ENCODE measurements around the gene FASLG.
"Not testable (repeated sequence)": the region's sequence is repeated elsewhere in the genome, so short reads cannot be mapped to it uniquely, and the experiment has no call there.

FASLG gene

DNA sequence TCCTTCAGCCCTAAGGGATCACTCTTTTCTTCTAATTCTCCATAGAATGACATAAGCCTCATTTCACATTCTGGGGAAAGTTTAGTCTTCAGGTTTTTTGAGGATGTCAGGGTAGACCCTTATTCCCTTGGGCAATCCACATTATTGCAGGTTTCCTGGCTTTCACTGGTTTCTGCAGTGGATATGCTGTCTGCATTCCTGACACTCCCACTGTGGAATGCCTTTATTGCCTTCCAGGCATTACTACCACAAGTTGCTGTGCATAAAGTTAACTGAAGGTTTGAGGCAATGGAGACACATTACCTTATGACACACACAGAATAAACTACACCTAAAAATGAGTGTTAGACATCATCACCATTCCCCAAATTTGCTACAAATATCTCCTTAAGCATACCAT, 12.7 kb downstream of the FASLG start:
- Histone ChIP-seq H3K27ac (ENCODE audit: low read depth, low read length) (no peak overlapping the region), H3K9ac (ENCODE audit: low read length) (no peak overlapping the region), H3K27me3 (ENCODE audit: control insufficient read depth, insufficient read depth, low read length) (no peaks in the 10 kb centered on the region), H3K4me3 (ENCODE audit: low read length) (no peak overlapping the region), H3K4me1 (ENCODE audit: control insufficient read depth, insufficient read depth, low read length) (no peaks in the 10 kb centered on the region), H3K36me3 (ENCODE audit: control insufficient read depth, insufficient read depth, low read length) (no peaks in the 10 kb centered on the region)

DNA sequence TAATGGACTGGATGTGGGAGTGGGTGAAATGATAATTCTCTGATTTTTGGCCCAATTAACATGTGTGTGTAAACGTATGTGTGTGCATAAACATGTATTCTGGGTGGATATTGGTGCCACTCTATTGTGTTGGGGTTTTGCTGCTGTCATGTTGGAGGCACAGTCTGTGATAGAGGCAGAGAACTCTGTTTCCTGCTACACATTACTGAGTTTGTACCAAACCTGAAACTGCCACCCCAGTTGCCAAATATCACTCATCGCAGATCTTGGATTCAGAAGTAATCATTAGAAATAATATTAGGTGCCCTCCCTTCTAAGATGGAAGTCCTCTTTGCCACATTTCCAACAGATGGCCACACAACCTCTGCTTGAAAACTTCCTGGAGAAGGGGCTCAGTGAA, 13.8 kb downstream of the FASLG start:
- H3K27ac ChIP-seq (ENCODE audit: low read depth, low read length) = no peak overlapping the region
- no peak overlapping the region for H3K9ac ChIP-seq (ENCODE audit: low read length)
- no peaks in the 10 kb centered on the region for H3K36me3 ChIP-seq (ENCODE audit: control insufficient read depth, insufficient read depth, low read length)
- H3K27me3 ChIP-seq (ENCODE audit: control insufficient read depth, insufficient read depth, low read length) = no peaks in the 10 kb centered on the region
- no peaks in the 10 kb centered on the region for H3K4me1 ChIP-seq (ENCODE audit: control insufficient read depth, insufficient read depth, low read length)
- H3K4me3 ChIP-seq (ENCODE audit: low read length) = no peak overlapping the region

DNA sequence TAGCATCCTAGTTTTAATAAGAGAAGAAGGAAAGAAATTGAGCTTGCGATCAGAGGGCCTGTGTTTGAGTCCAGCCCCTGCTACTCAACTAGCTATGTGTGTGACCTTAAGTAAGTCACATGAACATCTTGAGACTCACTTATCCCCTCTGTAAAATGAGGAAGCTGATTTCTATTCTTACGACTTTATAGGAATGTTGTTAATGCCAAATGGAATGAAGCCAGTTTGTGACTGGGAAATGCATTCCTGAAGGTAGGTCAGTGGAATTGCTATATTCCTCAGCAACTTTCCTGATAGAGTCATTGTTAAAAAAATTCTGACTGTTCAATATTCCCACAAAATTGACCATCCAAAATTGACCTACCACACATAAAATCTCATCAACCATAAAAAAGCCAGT, 14.9 kb downstream of the FASLG start:
- H3K36me3 ChIP-seq (ENCODE audit: control insufficient read depth, insufficient read depth, low read length) = no peaks in the 10 kb centered on the region
- no peaks in the 10 kb centered on the region for H3K27me3 ChIP-seq (ENCODE audit: control insufficient read depth, insufficient read depth, low read length)
- H3K4me3 ChIP-seq (ENCODE audit: low read length) = no peak overlapping the region
- no peaks in the 10 kb centered on the region for H3K4me1 ChIP-seq (ENCODE audit: control insufficient read depth, insufficient read depth, low read length)
- no peak overlapping the region for H3K27ac ChIP-seq (ENCODE audit: low read depth, low read length)
- no peak overlapping the region for H3K9ac ChIP-seq (ENCODE audit: low read length)

DNA sequence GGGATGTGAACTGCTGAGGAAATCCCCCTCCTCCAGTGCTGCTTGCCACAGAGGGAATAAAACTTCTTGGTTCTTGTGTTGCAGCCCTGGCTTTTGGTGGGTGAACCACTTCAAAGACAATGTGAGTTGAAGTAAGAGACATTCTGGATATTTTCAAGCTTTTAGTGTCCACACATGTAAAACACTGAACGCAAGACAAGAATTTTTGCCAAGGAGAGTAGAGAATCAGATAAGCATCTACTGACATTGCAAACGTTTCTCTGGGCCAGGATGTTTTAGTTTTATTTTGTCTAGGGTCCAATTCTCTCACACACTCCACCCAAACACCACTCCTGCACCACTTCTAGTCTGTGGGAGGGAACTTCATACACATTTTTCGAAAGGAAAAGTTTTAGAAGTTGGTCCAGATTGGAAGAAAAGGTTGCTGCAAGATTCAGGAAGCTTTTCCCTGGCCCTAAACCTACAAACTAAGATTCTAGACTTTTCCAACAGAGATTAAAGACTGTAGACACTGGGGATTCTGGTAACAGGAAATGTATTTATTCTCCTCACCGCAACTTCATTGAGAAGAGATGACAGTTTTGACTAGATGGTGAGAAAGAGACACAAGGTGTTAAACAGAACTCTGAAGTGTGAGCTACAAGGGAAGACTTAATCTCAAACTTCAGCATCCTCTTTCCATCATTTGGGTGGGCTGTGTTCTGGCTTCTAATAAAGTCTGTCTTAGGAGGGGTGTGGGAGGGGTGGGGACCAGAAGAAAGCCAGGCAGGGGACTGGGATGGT, 16.1 kb downstream of the FASLG start:
- H3K27me3 ChIP-seq (ENCODE audit: control insufficient read depth, insufficient read depth, low read length) = no peaks in the 10 kb centered on the region
- no peaks in the 10 kb centered on the region for H3K36me3 ChIP-seq (ENCODE audit: control insufficient read depth, insufficient read depth, low read length)
- no peak overlapping the region for H3K4me3 ChIP-seq (ENCODE audit: low read length)
- no peak overlapping the region for H3K27ac ChIP-seq (ENCODE audit: low read depth, low read length)
- H3K9ac ChIP-seq (ENCODE audit: low read length) = no peak overlapping the region
- H3K4me1 ChIP-seq (ENCODE audit: control insufficient read depth, insufficient read depth, low read length) = no peaks in the 10 kb centered on the region

DNA sequence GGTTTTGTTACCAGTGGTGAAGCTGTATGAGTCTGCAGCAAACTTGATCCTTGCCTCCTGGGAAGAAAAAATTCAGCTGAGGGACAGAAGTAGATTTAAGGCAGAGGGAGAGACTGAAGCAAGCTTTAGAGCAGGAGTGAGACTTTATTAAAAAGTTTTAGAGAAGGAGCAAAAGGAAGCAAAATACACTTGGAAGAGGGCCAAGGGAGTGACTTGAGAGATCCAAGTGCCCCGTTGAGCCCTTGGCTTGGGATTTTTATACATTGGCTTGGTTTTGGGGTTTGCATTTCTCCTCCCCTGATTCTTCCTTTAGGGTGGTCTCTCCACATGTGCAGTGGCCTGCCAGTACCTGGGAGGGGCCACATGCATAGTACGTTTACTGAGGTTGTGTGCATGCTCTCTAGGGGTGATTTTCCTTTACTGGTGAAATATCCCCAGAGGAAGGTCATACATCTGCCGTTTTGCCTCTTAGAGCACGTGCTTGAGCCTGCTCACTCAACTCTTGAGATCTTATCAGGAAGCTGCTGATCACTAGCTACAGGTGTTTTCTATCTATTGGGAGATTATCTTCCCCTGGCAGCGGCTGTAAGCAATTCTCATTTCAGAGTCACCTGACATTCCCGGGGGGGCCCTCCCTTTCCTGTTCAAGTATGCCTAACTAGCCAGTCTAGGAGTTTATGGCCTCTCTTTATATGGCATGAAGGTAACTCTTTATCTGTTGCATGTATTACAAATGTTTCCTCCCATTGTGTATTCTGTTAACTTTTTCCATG, 20.3 kb downstream of the FASLG start:
- Histone ChIP-seq H3K27ac (ENCODE audit: low read depth, low read length) (no peak overlapping the region), H3K36me3 (ENCODE audit: control insufficient read depth, insufficient read depth, low read length) (no peaks in the 10 kb centered on the region), H3K9ac (ENCODE audit: low read length) (no peak overlapping the region), H3K4me1 (ENCODE audit: control insufficient read depth, insufficient read depth, low read length) (no peaks in the 10 kb centered on the region), H3K27me3 (ENCODE audit: control insufficient read depth, insufficient read depth, low read length) (no peaks in the 10 kb centered on the region), H3K4me3 (ENCODE audit: low read length) (no peak overlapping the region)

DNA sequence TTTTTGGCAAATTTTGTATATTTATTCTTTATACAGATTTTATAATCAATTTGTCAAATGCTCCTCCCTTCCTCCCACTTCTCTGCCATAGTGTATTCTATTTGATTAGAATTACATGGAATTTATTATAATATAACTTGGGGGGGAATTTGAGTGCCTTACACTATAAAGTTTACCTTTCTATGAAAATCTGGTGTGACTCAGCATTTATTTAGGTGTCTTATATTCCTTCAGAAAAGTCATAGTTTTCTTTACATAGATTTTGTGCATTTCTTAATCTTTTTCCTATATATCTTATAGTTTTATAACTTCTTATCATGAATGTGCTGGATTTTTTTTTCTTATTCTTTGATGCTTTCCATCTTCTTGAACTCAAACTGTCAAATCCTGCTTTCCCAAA, 21.3 kb downstream of the FASLG start:
- Histone ChIP-seq H3K4me3 (ENCODE audit: low read length) (no peak overlapping the region), H3K27ac (ENCODE audit: low read depth, low read length) (no peak overlapping the region), H3K36me3 (ENCODE audit: control insufficient read depth, insufficient read depth, low read length) (no peaks in the 10 kb centered on the region), H3K9ac (ENCODE audit: low read length) (no peak overlapping the region), H3K4me1 (ENCODE audit: control insufficient read depth, insufficient read depth, low read length) (no peaks in the 10 kb centered on the region), H3K27me3 (ENCODE audit: control insufficient read depth, insufficient read depth, low read length) (no peaks in the 10 kb centered on the region)

DNA sequence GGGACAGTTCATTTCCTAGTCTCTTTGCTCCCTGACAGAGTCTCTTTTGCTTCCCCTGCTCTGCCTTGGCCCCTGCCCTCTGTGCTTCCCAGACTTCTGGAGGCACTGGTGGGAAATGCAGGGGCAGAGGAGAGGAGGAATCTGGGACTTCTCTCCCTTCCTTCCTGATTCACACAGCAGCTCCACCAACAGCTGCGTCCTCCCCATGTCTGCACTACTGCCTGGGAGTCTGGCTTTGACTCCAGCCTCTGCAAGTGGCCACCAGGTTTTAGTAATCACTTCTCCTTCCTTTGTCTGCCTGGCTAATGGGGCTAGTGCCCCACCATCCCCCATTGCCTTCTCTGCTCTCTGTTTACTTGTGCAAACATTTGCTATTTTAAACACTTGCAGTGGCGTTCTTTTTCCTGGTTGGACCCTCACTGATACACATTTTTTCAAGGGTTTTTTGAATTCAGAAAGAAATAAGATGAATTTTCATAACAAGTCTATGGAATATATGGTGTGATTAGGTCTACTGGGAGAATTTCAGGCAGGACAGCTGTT, 21.9 kb downstream of the FASLG start:
- Histone ChIP-seq H3K9ac (ENCODE audit: low read length) (no peak overlapping the region), H3K27ac (ENCODE audit: low read depth, low read length) (no peak overlapping the region), H3K4me1 (ENCODE audit: control insufficient read depth, insufficient read depth, low read length) (no peaks in the 10 kb centered on the region), H3K27me3 (ENCODE audit: control insufficient read depth, insufficient read depth, low read length) (no peaks in the 10 kb centered on the region), H3K36me3 (ENCODE audit: control insufficient read depth, insufficient read depth, low read length) (no peaks in the 10 kb centered on the region), H3K4me3 (ENCODE audit: low read length) (no peak overlapping the region)

DNA sequence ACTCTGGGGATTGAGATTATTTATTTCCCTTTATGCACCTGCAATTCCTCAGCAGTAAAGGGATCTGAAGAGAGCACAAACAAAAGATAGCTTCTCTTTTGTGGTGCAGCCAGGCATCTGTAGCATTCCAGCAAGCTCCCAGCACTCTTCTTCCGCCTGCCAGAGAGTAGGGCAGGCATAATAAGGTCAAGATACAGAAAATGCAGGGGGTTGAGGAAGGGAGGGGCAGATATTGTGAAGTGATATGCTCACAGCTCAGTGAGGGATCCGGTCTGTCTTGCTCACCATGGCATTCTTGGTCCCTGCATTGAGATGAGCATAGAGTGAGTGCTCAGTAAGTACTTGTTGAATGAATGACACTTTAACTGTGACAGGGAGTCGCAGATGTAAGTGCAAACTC, 23.9 kb downstream of the FASLG start:
- Histone ChIP-seq H3K4me1 (ENCODE audit: control insufficient read depth, insufficient read depth, low read length) (no peaks in the 10 kb centered on the region), H3K4me3 (ENCODE audit: low read length) (no peak overlapping the region), H3K27me3 (ENCODE audit: control insufficient read depth, insufficient read depth, low read length) (no peaks in the 10 kb centered on the region), H3K36me3 (ENCODE audit: control insufficient read depth, insufficient read depth, low read length) (no peaks in the 10 kb centered on the region), H3K27ac (ENCODE audit: low read depth, low read length) (no peak overlapping the region), H3K9ac (ENCODE audit: low read length) (no peak overlapping the region)

DNA sequence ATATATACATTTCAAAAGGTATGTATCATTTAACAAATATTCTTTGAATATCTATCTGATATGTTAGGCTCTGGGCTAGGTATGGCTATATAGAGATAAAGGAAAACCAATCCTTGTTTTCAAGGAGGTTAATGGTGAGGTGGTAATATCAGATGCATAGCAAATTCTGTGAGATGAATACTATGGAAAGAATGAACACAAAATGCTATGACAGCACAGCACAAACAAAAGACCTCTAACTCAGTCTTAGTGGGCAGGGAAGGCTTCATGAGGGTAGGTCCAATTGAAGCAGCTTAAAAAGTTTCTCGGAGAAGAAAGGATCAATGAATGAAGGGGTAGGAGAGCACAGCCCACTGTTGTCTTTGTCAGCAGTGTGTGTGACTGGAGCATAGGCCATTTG, 27.2 kb downstream of the FASLG start:
- Histone ChIP-seq H3K36me3 (ENCODE audit: control insufficient read depth, insufficient read depth, low read length) (no peaks in the 10 kb centered on the region), H3K27me3 (ENCODE audit: control insufficient read depth, insufficient read depth, low read length) (no peaks in the 10 kb centered on the region), H3K4me1 (ENCODE audit: control insufficient read depth, insufficient read depth, low read length) (no peaks in the 10 kb centered on the region), H3K4me3 (ENCODE audit: low read length) (no peak overlapping the region), H3K27ac (ENCODE audit: low read depth, low read length) (no peak overlapping the region), H3K9ac (ENCODE audit: low read length) (no peak overlapping the region)

DNA sequence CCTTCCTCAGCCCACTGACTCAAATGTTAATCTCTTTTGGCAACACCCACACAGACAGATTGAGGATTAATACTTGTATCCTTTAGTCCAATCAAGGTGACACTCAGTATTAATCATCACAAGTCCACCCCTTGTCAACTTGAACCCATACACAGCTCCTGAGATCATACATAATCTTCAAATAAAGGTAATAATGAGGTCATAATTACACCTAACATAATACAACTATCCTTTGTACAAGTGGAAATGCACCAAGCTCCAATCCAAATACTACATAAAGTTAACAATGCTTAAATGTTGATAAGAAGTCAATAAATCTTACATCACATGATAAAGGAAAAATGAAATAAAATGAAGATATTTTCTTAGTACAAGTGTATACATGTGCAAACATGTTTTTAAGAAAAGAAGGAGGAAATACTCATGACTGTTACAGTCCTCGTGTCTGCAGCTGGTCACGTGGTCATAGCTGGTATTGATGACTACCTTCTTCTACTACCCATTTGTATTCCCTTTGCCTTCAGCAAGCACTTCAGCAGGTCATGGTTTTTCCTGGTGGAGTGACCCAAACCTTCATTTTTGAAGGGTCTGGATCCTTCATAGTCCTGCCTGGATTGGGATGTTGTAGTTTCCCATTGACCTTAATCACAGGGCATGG, 29.7 kb downstream of the FASLG start:
- H3K9ac ChIP-seq (ENCODE audit: low read length); H3K27ac ChIP-seq (ENCODE audit: low read depth, low read length); H3K36me3 ChIP-seq (ENCODE audit: control insufficient read depth, insufficient read depth, low read length); H3K4me3 ChIP-seq (ENCODE audit: low read length); H3K4me1 ChIP-seq (ENCODE audit: control insufficient read depth, insufficient read depth, low read length); H3K27me3 ChIP-seq (ENCODE audit: control insufficient read depth, insufficient read depth, low read length): not testable (repeated sequence)

DNA sequence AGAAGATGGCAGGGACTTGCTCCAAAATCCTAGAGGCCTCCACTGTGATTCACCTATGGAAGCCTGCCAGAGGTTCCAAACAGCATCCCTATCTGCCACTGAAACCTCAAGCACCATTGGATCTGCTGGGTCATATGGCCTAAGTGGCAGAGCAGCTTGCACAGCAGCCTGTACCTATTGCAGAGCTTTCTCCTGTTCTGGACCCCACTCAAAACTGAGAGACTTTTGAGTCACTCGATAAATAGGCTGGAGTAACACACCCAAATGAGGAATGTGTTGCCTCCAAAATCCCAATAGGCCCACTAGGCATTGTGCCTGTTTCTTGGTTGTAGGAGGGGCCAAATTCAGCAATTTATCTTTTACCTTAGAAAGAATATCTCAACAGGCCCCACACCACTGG, 32.0 kb downstream of the FASLG start:
- not testable (repeated sequence) for H3K27me3 ChIP-seq (ENCODE audit: control insufficient read depth, insufficient read depth, low read length); H3K9ac ChIP-seq (ENCODE audit: low read length); H3K4me3 ChIP-seq (ENCODE audit: low read length); H3K27ac ChIP-seq (ENCODE audit: low read depth, low read length); H3K4me1 ChIP-seq (ENCODE audit: control insufficient read depth, insufficient read depth, low read length); H3K36me3 ChIP-seq (ENCODE audit: control insufficient read depth, insufficient read depth, low read length)

DNA sequence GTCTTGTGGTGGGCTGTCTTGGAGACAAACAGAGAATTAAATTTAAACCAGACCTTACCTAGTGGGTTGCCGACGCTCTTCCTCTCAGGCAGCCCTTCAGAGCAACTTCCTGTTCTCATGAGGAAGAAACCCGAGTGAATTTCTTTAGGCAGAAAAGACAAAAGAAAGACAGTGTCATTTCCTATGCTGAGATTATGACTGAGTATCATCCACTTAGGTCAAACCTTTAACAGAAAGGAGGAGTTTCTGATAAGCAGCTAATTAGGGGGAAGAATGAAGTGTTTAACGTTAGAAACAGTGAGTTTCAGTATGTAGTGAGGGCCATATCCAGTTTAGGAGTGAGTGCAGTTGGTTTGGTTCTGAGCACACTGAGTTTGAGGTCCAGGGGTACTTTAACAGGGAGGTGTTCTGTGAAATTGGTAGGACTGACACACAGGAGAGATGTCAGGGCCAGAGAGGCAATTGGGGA, 38.7 kb downstream of the FASLG start:
- Histone ChIP-seq H3K27me3 (ENCODE audit: control insufficient read depth, insufficient read depth, low read length) (no peaks in the 10 kb centered on the region), H3K4me3 (ENCODE audit: low read length) (no peak overlapping the region), H3K36me3 (ENCODE audit: control insufficient read depth, insufficient read depth, low read length) (no peaks in the 10 kb centered on the region), H3K4me1 (ENCODE audit: control insufficient read depth, insufficient read depth, low read length) (peaks cover 3% of the 10 kb centered on the region), H3K27ac (ENCODE audit: low read depth, low read length) (no peak overlapping the region), H3K9ac (ENCODE audit: low read length) (no peak overlapping the region)
